Calu3 (cell line): ENCODE data around the gene NOX5. TPM values are rescaled to one million over a fixed set of nuclear protein-coding genes. Genes with fewer than 3 reads are reported as not detected.

Experiments used
- BruUV-seq: library from RNA; stranded (reverse); fragments of 400-500 nt; replicated peaks from 2 replicates; lab custom pipeline; 2021; lab: Mats Ljungman, UMichigan
- CTCF ChIA-PET: fragments of 300-600 bp; sonication (Branson Sonifier 250); formaldehyde crosslinking; loops from one replicate; lab custom pipeline; 2022; ENCODE audit warnings: antibody characterized with exemption; lab: Charles Lee
- DNase-seq: peaks from one replicate; pipeline ENCODE4 v3.0.0; 2022
- H3K27ac Mint-ChIP-seq: one replicate; pipeline ENCODE4 v1.8.0; 2022; ENCODE audit warnings: mixed read lengths; ENCODE audit not compliant: unreplicated experiment
- H3K27me3 Mint-ChIP-seq: one replicate; pipeline ENCODE4 v1.8.0; 2022; ENCODE audit warnings: mixed read lengths; ENCODE audit not compliant: unreplicated experiment
- H3K36me3 Mint-ChIP-seq: one replicate; pipeline ENCODE4 v1.8.0; 2022; ENCODE audit warnings: mild to moderate bottlenecking, moderate library complexity, mixed read lengths; ENCODE audit not compliant: insufficient read depth, unreplicated experiment
- H3K4me1 Mint-ChIP-seq: one replicate; pipeline ENCODE4 v1.8.0; 2022; ENCODE audit warnings: mild to moderate bottlenecking, low read depth, mixed read lengths; ENCODE audit not compliant: unreplicated experiment
- H3K4me3 Mint-ChIP-seq: one replicate; pipeline ENCODE4 v1.8.0; 2022; ENCODE audit warnings: mild to moderate bottlenecking, low read depth, moderate library complexity, mixed read lengths; ENCODE audit not compliant: unreplicated experiment
- H3K9me3 Mint-ChIP-seq: one replicate; pipeline ENCODE4 v1.8.0; 2022; ENCODE audit warnings: low read depth, mixed read lengths; ENCODE audit not compliant: unreplicated experiment
- CTCF ChIP-seq: fragments of 200-600 bp; IDR thresholded peaks from one replicate; pipeline ENCODE4 v1.8.0; 2022; ENCODE audit warnings: antibody characterized with exemption; ENCODE audit not compliant: unreplicated experiment
- intact Hi-C: fragments of 100-400 bp; cut with micrococcal nuclease; formaldehyde crosslinking; loops from one replicate; pipeline ENCODE4 v1.10.0; 2022; ENCODE audit not compliant: unreplicated experiment
- total RNA-seq: library from RNA; stranded (reverse); gene quantifications from 2 replicates; pipeline ENCODE4 v1.2.3, GENCODE V29; 2022

Gene NOX5
- total RNA-seq, 1 experiment from 2014 or later, result 0.14 TPM

DNA sequence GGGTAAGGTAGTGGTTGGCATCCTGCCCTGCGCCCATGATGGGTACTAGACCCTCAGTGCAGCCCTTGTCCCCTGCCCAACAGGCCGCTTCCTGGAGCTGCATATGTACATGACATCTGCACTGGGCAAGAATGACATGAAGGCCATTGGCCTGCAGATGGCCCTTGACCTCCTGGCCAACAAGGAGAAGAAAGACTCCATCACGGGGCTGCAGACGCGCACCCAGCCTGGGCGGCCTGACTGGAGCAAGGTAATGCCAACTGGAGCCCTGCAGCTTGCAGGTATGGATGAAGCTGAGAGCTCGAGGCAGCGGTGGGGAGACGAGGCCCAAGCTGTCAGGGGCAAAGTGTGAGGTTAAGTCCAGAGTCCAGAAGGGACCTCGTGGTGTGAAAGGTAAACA lies 40.8 kb downstream of the NOX5 start:
- BruUV-seq, result no TSS peak
- no peak for DNase-seq
- CTCF ChIA-PET, result no interaction called here
- Mint-ChIP-seq H3K4me3 (no peak overlapping the region), H3K27ac (no peak overlapping the region), H3K4me1 (no peaks in the 10 kb centered on the region), H3K36me3 (peaks cover 5% of the 10 kb centered on the region), H3K9me3 (no peaks in the 10 kb centered on the region), H3K27me3 (peaks cover 47% of the 10 kb centered on the region)
- no peak for TF ChIP-seq CTCF
- intact Hi-C loops, result loop anchor here (5.0 kb wide), 1 partner anchor 107 kb away; the partner anchor contains the start of gene GLCE

- intact Hi-C loops, result loop anchor here (5.0 kb wide), 1 partner anchor 106 kb away; the partner anchor contains the start of gene GLCE
- H3K27me3 Mint-ChIP-seq, result peaks cover 47% of the 10 kb centered on the region
- TF ChIP-seq CTCF, result no peak
- CTCF ChIA-PET, result interaction anchor here (0.9 to 1.1 kb wide), 4 partner anchors 25 to 208 kb away, joined by 3 to 4 read pairs (median 3); no protein-coding TSS in a partner anchor
- DNase-seq, result no peak
- no peaks in the 10 kb centered on the region for H3K9me3 Mint-ChIP-seq
- no peak overlapping the region for H3K4me3 Mint-ChIP-seq
- peaks cover 5% of the 10 kb centered on the region for H3K36me3 Mint-ChIP-seq
- no TSS peak for BruUV-seq
- no peak overlapping the region for H3K27ac Mint-ChIP-seq
- H3K4me1 Mint-ChIP-seq, result no peaks in the 10 kb centered on the region
Measured at GRCh38 chr15:69056365-69056764, 41.9 kb downstream of the NOX5 start.

GRCh38 chr15:69058830-69059556 lies 44.5 kb downstream of the NOX5 start:
- intact Hi-C loops, result loop anchor here (1.0 to 5.0 kb wide), 5 partner anchors 103 to 351 kb away; partner anchors contain the start of gene GLCE
- Mint-ChIP-seq H3K27me3 (peaks cover 44% of the 10 kb centered on the region), H3K36me3 (peaks cover 5% of the 10 kb centered on the region), H3K4me1 (no peaks in the 10 kb centered on the region), H3K27ac (no peak overlapping the region), H3K4me3 (no peak overlapping the region), H3K9me3 (no peaks in the 10 kb centered on the region)
- CTCF ChIA-PET, result interaction anchor here (0.6 to 1.4 kb wide), 12 partner anchors 27 to 353 kb away, joined by 3 to 17 read pairs (median 4); no protein-coding TSS in a partner anchor
- peak; percentile 90 for DNase-seq
- no TSS peak for BruUV-seq
- peak; percentile 76 for TF ChIP-seq CTCF

DNA sequence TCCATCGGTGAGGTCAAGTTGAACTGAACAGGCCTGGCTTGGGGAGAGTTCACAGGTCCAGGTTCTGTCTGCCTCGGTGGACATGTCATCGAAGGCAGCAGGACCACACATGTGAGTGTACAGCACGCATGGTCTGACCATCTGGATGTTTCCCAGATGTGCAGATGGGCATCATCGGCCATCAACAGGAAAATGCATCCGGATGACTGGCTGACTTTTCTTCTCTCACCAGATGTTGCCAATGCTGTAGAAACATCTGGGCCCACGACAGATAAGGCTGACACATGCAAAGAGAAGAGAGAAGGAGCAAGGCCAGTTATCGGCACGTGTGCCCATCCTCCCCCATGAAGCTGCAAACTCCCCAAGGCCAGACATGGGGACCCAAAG lies 45.1 kb downstream of the NOX5 start:
- CTCF ChIA-PET, result interaction anchor here (0.6 to 1.4 kb wide), 12 partner anchors 28 to 353 kb away, joined by 3 to 17 read pairs (median 4); no protein-coding TSS in a partner anchor
- no peak for TF ChIP-seq CTCF
- Mint-ChIP-seq H3K27me3 (peaks cover 38% of the 10 kb centered on the region), H3K4me1 (no peaks in the 10 kb centered on the region), H3K27ac (no peak overlapping the region), H3K9me3 (no peaks in the 10 kb centered on the region), H3K36me3 (peaks cover 5% of the 10 kb centered on the region), H3K4me3 (no peak overlapping the region)
- BruUV-seq, result no TSS peak
- DNase-seq, result no peak
- intact Hi-C loops, result loop anchor here (1.0 to 5.0 kb wide), 5 partner anchors 103 to 351 kb away; partner anchors contain the start of gene GLCE
